HG03025 (cell line): ENCODE data around the gene CYFIP1.
A peak's percentile ranks its signal among the peaks of the same experiment; 100 is the strongest.

Experiments
- ATAC-seq: cut with Tn5 transposase; IDR thresholded peaks from one replicate; pipeline ENCODE4 v1.9.1; 2021; ENCODE audit warnings: mild to moderate bottlenecking, moderate library complexity; ENCODE audit not compliant: unreplicated experiment, low FRiP score

Gene CYFIP1

GRCh38 chr15:22838292-22839042 lies 141.7 kb downstream of the CYFIP1 start, which contains the start of gene NIPA2:
TSS of gene NIPA2 (plus strand) at chr15:22838666. CDS start at chr15:22851732, 13,066 bp downstream.
- ATAC-seq: peak; percentile 82

GRCh38 chr15:22831473-22831872 lies 148.7 kb downstream of the CYFIP1 start:
- no peak for ATAC-seq

GRCh38 chr15:22827125-22827524 lies 153.0 kb downstream of the CYFIP1 start:
- ATAC-seq: no peak

DNA sequence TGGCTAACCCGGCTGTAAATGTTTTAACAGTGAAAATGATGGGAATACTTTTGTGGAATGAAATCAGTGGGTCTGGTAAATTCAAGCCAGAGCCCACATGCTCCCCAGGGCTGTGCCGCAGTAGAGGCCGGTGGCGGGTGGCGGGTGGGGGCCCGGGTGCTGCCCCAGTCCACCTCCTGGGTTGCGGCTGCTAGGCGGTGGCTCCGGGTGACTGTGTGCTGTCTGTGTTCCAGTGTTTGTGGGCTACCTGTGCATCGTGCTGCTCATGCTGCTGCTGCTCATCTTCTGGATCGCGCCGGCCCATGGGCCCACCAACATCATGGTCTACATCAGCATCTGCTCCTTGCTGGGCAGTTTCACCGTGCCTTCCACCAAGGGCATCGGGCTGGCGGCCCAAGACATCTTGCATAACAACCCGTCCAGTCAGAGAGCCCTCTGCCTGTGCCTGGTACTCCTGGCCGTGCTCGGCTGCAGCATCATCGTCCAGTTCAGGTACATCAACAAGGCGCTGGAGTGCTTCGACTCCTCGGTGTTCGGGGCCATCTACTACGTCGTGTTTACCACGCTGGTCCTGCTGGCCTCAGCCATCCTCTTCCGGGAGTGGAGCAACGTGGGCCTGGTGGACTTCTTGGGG lies 156.6 kb downstream of the CYFIP1 start:
- ATAC-seq: no peak

DNA sequence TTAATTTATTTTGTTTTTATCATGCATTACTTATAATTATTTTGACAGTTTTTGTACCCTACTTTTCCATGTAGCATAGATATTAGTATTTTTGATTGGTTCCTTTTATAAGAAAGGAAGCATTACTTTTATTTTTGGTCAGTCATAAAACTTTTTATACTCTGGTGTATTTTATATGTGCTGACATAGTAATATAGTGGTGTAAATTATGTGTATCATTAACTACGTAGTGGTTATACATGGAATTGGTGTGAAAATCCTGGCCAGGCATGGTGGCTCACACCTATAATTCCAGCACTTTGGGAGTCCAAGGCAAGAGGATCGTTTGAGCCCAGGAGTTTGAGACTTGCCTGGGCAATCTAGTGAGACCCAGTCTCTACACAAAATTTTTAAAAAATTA lies 160.5 kb downstream of the CYFIP1 start:
- ATAC-seq: no peak
